Mammary epithelial cell (primary cell): ENCODE data around the gene SPTBN1.

Experiments
- CTCF ChIP-seq, 2 donors: IDR thresholded peaks in 1 of 2; conservative IDR thresholded peaks in 1 of 2; 2 replicates each; pipeline ENCODE4 v1.5.1; 2011 to 2012; ENCODE audit warnings: inconsistent platforms in 2 of 2, low read length in 2 of 2, mild to moderate bottlenecking in 2 of 2, control low read depth in 1 of 2, low read depth in 1 of 2; ENCODE audit not compliant: insufficient read depth in 1 of 2; ENCODE audit errors: extremely low read depth in 1 of 2
- EZH2 ChIP-seq: IDR thresholded peaks from 2 replicates; pipeline ENCODE4 v1.6.1; 2012; ENCODE audit warnings: low read length, inconsistent platforms, borderline replicate concordance

DNA sequence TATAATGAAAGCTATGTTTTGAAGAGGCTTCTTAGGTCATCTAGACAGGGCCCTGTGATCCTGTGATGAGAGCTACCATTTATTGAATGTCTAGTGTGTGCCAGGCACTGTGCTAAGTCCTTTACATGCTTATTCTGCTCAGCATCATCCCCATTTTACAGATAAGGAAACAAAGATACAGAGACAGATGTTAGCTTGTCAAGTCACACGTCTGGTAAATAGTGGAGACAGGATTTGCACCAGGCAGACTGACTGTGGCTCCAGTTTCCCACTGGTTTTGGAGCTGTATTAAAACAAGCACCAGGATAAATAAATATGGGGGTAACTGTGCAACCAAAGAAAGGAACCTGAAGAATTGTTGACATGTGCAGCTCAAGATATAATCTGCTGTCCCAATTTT, 248.1 kb downstream of the SPTBN1 start:
- TF ChIP-seq CTCF (conservative IDR thresholded peaks at IDR 0.05 in 1 of 2, IDR thresholded peaks at IDR 0.05 in 1 of 2; ENCODE audit: extremely low read depth in 1 of 2, insufficient read depth in 1 of 2, low read depth in 1 of 2, low read length in 2 of 2) (no peak), EZH2 (no peak)
